CD1c-positive myeloid dendritic cell (primary cell): Measurements from ENCODE around the gene MTPN.

Source experiments
- DNase-seq: peaks from one replicate; pipeline ENCODE4 v3.0.0-alpha.2; 2016; ENCODE audit errors: extremely low spot score

The MTPN gene

GRCh38 chr7:135886345-135887132 is 90.6 kb downstream of the MTPN start:
- DNase-seq = no peak

GRCh38 chr7:135884495-135885232 is 92.5 kb downstream of the MTPN start:
- DNase-seq = no peak

DNA sequence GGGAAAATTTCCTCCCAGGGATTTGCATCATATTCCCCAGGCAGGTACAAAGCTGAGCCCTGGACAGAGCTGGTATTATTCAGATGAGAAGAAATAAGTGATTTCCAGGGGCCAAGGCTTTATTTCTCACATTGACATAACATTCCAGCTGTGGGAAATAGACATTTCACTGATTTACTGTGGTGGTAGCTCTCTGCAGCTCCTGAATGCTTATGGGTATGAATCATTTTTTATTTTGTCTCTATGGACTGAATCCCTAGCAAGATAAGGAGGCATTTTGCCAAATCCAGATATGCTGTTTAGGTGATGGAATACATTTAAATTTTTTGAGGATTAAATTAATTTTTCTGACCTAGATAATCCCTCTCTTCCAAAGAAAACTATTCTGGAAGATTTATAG is 97.9 kb downstream of the MTPN start:
- DNase-seq = no peak

DNA sequence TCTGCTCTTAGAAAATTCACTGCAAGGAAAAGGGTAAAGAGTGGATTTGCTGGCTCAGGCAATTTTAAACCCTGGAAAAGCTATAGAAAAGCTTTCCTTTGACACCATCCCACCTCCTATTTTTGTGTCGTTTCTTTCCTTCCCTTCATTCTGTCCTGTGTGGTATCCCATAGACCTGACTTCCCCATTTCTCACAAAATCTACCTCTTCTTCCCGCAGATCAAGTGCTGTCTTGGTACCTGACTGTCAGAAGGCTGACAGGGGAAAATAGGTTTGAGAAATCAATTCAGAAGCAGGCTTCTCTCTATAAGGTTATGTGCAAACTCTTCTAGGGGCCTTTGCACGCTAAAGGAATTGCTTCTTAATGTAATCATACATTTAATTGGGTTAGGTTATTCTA is 98.9 kb downstream of the MTPN start:
- no peak for DNase-seq

DNA sequence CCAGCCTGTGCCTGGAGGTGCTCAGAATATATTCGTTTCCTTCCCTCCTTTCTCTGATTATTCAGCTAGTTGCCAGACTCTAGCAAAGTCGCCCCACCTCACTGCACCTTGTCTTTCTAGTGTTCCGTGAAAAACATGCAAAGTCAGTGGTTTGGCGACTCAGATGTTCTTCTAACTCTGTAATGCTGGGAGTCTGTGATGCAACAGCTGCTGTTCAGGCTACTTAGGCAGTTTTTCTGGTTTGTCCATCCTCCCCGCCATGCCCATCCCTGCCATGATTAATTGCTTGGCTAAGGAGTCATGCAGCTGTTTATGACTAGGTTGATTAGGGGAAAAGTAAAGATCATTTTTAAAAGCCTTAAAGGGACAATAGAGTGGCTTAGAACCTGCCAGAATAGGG is 99.4 kb downstream of the MTPN start:
- no peak for DNase-seq
